ES-I3 (cell line): ENCODE measurements around the gene PAM.
"Not testable (repeated sequence)": the region's sequence is repeated elsewhere in the genome, so short reads cannot be mapped to it uniquely, and the experiment has no call there.

Source experiments
- H3K36me3 ChIP-seq: 2 replicates; pipeline ENCODE4 v1.6.1; 2013; ENCODE audit warnings: mild to moderate bottlenecking, low read length, control low read depth, moderate library complexity; ENCODE audit not compliant: insufficient read depth
- H3K4me1 ChIP-seq: 2 replicates; pipeline ENCODE4 v1.6.1; 2013; ENCODE audit warnings: mild to moderate bottlenecking, control low read depth, low read length; ENCODE audit not compliant: insufficient read depth
- H3K9ac ChIP-seq: 2 replicates; pipeline ENCODE4 v1.6.1; 2013; ENCODE audit warnings: low read depth, mild to moderate bottlenecking, low read length, moderate library complexity
- H3K9me3 ChIP-seq: 2 replicates; pipeline ENCODE4 v1.6.1; 2013; ENCODE audit warnings: mild to moderate bottlenecking, low read length, moderate library complexity; ENCODE audit not compliant: control insufficient read depth, insufficient read depth

PAM gene

GRCh38 chr5:102760815-102761214, 5.7 kb downstream of the PAM start:
- no peaks in the 10 kb centered on the region for H3K9me3 ChIP-seq
- peaks cover 28% of the 10 kb centered on the region for H3K4me1 ChIP-seq
- H3K36me3 ChIP-seq = no peaks in the 10 kb centered on the region
- no peak overlapping the region for H3K9ac ChIP-seq

DNA sequence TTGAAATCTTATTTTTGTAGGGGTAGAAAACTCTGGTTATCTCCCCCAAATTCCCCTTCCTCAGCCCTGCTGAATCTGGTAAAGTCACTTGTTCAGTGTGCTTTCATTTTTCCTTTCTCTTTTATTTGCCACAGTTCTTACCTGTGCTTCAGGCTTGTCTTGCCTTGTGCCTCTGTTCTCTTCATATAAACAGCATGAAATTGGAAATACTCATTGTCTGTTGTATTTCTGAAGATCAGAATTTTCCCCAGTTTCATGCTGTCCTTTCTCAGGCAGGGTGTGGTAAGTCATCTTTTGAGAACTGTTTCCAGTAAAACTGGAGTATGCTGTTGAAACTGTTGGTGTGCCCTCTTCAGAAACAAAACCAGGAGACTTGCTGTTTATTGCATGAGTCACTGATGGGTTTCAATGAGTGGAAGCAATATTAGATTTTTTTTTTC, 7.0 kb downstream of the PAM start:
- H3K9ac ChIP-seq = no peak overlapping the region
- H3K4me1 ChIP-seq = peaks cover 23% of the 10 kb centered on the region
- H3K9me3 ChIP-seq = no peaks in the 10 kb centered on the region
- H3K36me3 ChIP-seq = no peaks in the 10 kb centered on the region

GRCh38 chr5:102762562-102763227, 7.6 kb downstream of the PAM start:
- H3K9me3 ChIP-seq = no peaks in the 10 kb centered on the region
- H3K36me3 ChIP-seq = no peaks in the 10 kb centered on the region
- H3K9ac ChIP-seq = no peak overlapping the region
- H3K4me1 ChIP-seq = peaks cover 23% of the 10 kb centered on the region

GRCh38 chr5:102763734-102764133, 8.6 kb downstream of the PAM start:
- H3K9ac ChIP-seq = no peak overlapping the region
- no peaks in the 10 kb centered on the region for H3K9me3 ChIP-seq
- no peaks in the 10 kb centered on the region for H3K36me3 ChIP-seq
- H3K4me1 ChIP-seq = peaks cover 23% of the 10 kb centered on the region

GRCh38 chr5:102764381-102765004, 9.4 kb downstream of the PAM start:
- Histone ChIP-seq H3K36me3 (no peaks in the 10 kb centered on the region), H3K9ac (no peak overlapping the region), H3K4me1 (peaks cover 23% of the 10 kb centered on the region), H3K9me3 (no peaks in the 10 kb centered on the region)

- H3K9me3 ChIP-seq = no peaks in the 10 kb centered on the region
- no peak overlapping the region for H3K9ac ChIP-seq
- peaks cover 23% of the 10 kb centered on the region for H3K4me1 ChIP-seq
- H3K36me3 ChIP-seq = no peaks in the 10 kb centered on the region
Observed at GRCh38 chr5:102765350-102765749, 10.2 kb downstream of the PAM start.

DNA sequence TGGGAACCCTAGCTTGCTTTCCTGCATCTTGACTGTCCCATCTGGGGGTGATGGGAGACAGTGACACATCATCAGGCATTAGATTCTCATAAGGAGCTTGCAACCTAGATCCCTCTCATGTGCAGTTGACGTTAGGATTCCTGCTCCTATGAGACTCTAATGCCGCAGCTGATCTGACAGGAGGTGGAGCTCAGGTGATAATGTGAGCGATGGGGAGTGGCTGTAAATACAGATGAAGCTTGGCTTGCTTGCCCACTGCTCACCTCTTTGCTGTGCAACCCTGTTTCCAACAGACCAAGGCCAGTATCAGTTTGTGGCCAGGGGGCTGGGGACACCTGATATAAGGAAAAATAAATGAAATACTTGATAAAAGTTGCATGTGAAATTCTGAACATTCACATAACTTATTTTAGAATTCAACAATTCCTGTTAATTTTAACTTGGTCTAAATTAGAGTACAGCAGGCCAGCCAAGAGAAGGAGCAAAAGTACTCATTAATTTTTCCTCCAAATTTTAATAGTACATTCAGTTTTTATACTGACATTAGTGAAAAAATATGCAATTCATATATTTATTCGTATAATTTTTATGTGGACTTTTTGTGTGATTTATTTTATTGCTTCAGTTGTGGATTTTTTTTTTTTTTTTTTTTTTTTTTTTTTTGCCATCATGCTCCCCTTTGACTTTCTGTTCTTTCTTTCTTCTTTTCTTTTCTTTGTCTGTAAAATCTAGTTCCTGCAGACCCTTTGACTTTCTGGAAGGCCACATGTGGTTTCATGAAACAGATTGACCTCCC, 11.4 kb downstream of the PAM start:
- no peaks in the 10 kb centered on the region for H3K36me3 ChIP-seq
- H3K4me1 ChIP-seq = peaks cover 20% of the 10 kb centered on the region
- no peaks in the 10 kb centered on the region for H3K9me3 ChIP-seq
- H3K9ac ChIP-seq = no peak overlapping the region

DNA sequence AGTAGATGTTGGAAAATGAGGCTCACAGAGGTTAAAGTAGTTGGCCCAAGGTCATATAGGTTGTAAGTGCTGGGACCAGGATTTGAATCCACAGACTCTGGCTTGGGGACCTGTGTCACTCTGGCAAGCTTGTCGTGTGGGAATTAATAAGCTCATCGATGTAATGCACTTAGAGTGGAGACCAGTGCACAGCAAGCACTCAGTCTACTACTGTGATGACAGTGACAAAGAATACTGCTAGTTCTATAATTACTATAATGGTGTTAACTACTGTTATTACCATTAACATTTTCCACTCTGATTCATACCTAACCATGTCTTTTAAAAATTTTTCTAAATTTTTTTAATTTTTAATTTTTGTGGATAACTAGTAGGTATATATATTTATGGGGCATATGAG, 12.8 kb downstream of the PAM start:
- no peak overlapping the region for H3K9ac ChIP-seq
- no peaks in the 10 kb centered on the region for H3K36me3 ChIP-seq
- peaks cover 11% of the 10 kb centered on the region for H3K4me1 ChIP-seq
- H3K9me3 ChIP-seq = no peaks in the 10 kb centered on the region

GRCh38 chr5:102770803-102771202, 15.7 kb downstream of the PAM start:
- H3K9ac ChIP-seq = no peak overlapping the region
- H3K4me1 ChIP-seq = peaks cover 7% of the 10 kb centered on the region
- no peaks in the 10 kb centered on the region for H3K36me3 ChIP-seq
- H3K9me3 ChIP-seq = no peaks in the 10 kb centered on the region

GRCh38 chr5:102771435-102771834, 16.3 kb downstream of the PAM start:
- Histone ChIP-seq H3K36me3 (no peaks in the 10 kb centered on the region), H3K9ac (no peak overlapping the region), H3K4me1 (peaks cover 7% of the 10 kb centered on the region), H3K9me3 (no peaks in the 10 kb centered on the region)

DNA sequence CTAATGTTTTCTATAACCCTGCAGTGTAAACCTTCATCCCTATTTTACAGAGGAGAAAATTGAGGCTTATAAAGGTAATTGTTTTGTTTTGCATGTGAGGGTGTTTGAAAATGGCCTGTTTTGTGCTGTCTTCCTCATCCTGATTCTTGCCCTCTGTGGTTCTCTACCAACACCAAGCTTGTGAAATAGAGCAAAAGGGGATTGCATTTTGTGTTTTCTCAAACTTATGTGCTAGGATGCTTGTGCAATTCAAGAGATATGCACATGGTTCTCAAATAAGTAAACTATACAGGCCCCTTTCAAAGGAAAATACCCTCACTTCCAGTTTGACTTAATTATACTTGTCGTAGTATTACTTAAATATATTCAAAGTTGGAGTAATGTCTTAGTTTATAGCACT, 17.2 kb downstream of the PAM start:
- Histone ChIP-seq H3K36me3 (no peaks in the 10 kb centered on the region), H3K9me3 (no peaks in the 10 kb centered on the region), H3K9ac (no peak overlapping the region), H3K4me1 (peaks cover 7% of the 10 kb centered on the region)

DNA sequence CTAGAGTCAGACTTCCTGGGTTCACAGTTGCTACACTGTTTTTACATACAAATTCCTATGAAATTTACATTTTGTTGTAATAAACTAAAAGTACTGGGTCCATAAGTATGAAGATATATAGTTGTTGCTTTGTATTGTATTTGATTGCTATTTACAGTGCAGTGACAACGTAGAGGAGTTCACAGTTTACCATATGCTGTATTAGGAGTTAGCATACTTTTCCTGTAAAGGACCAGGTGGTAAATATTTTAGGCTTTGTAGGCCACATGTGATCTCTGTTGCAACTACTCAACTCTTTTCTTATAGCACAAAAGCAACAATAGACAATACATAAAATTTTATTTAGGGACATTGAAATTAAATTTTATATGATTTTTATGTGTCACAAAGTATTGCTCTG, 18.0 kb downstream of the PAM start:
- Histone ChIP-seq H3K9me3 (no peaks in the 10 kb centered on the region), H3K36me3 (no peaks in the 10 kb centered on the region), H3K4me1 (peaks cover 7% of the 10 kb centered on the region), H3K9ac (no peak overlapping the region)

GRCh38 chr5:102775756-102776155, 20.7 kb downstream of the PAM start:
- not testable (repeated sequence) for H3K4me1 ChIP-seq, H3K9ac ChIP-seq, H3K36me3 ChIP-seq, H3K9me3 ChIP-seq

- no peaks in the 10 kb centered on the region for H3K4me1 ChIP-seq
- H3K36me3 ChIP-seq = no peaks in the 10 kb centered on the region
- no peak overlapping the region for H3K9ac ChIP-seq
- no peaks in the 10 kb centered on the region for H3K9me3 ChIP-seq
Observed at GRCh38 chr5:102777099-102777498, 22.0 kb downstream of the PAM start.

- no peaks in the 10 kb centered on the region for H3K36me3 ChIP-seq
- H3K4me1 ChIP-seq = no peaks in the 10 kb centered on the region
- H3K9ac ChIP-seq = no peak overlapping the region
- no peaks in the 10 kb centered on the region for H3K9me3 ChIP-seq
Observed at GRCh38 chr5:102778478-102778877, 23.4 kb downstream of the PAM start.
